Ovary (tissue), 3 donors: ENCODE data around the gene CXCL9.

Experiments
- CTCF ChIP-seq, 3 donors: fragments of 450-650 bp in 2 of 3; fragments of 200-600 bp in 1 of 3; IDR thresholded peaks; one replicate each; pipeline versions ENCODE4 v1.5.1 to v1.8.0; 2016 to 2022; ENCODE audit warnings: antibody characterized with exemption in 3 of 3, mild to moderate bottlenecking in 1 of 3
- EP300 ChIP-seq: sonication (generic); formaldehyde crosslinking; IDR thresholded peaks from one replicate; pipeline ENCODE4 v1.6.1; 2017; ENCODE audit warnings: antibody characterized with exemption
- POLR2A ChIP-seq: fragments of 450-650 bp; IDR thresholded peaks from one replicate; pipeline ENCODE4 v1.6.1; 2017; ENCODE audit warnings: antibody characterized with exemption, mild to moderate bottlenecking, moderate library complexity
- donor health status: DM: no; HTN: no; CAD: no.

- TF ChIP-seq CTCF (IDR thresholded peaks at IDR 0.05) = no peak
- no peak for TF ChIP-seq POLR2A
- TF ChIP-seq EP300 = no peak
Observed at GRCh38 chr4:76035141-76035540, 27.8 kb upstream of the CXCL9 start.
